Muscle of leg (tissue), 11 donors: ENCODE results near the gene UBTF. TPM values are rescaled to one million over a fixed set of nuclear protein-coding genes. Genes with fewer than 3 reads are reported as not detected.

Experiments used
- DNase-seq: peaks from one replicate; pipeline ENCODE4 v3.0.0; 2013
- H3K27ac ChIP-seq: one replicate; pipeline ENCODE4 v1.5.1; 2013; ENCODE audit warnings: mild to moderate bottlenecking, low read length, control low read depth
- H3K27me3 ChIP-seq: one replicate; pipeline ENCODE4 v1.6.1; 2013; ENCODE audit warnings: low read length; ENCODE audit not compliant: control insufficient read depth, insufficient read depth
- H3K36me3 ChIP-seq: one replicate; pipeline ENCODE4 v1.6.1; 2013; ENCODE audit warnings: low read length; ENCODE audit not compliant: control insufficient read depth, insufficient read depth
- H3K4me1 ChIP-seq: one replicate; pipeline ENCODE4 v1.6.1; 2013; ENCODE audit warnings: low read length; ENCODE audit not compliant: control insufficient read depth, insufficient read depth
- H3K4me3 ChIP-seq: one replicate; pipeline ENCODE4 v1.5.1; 2013; ENCODE audit warnings: low read length, control low read depth
- H3K9me3 ChIP-seq: replicated peaks from 2 replicates; pipeline ENCODE4 v1.6.1; 2013; ENCODE audit warnings: low read depth, low read length; ENCODE audit not compliant: control insufficient read depth
- WGBS: methylation state at CpG from one replicate; pipeline ENCODE4 v1.1.5; 2013; ENCODE audit warnings: missing lambda C conversion rate; ENCODE audit not compliant: insufficient coverage; 5-methylcytosine and 5-hydroxymethylcytosine counted together
- polyA plus RNA-seq, 8 donors: library from polyadenylated mRNA; unstranded; fragments of 120-200 nt; gene quantifications; one replicate each; pipeline versions ENCODE4 v1.2.1 to v1.2.3, GENCODE V29; 2013; ENCODE audit warnings: inconsistent platforms in 1 of 8, low replicate concordance in 1 of 8; ENCODE audit not compliant: insufficient read length in 8 of 8, insufficient read depth in 1 of 8
- total RNA-seq: library from RNA; stranded (reverse); fragments of 120-200 nt; gene quantifications from one replicate; pipeline ENCODE4 v1.2.4, GENCODE V29; 2013

The UBTF gene
- total and polyA plus RNA-seq, 9 donors, result 54.3 to 88.6 (median 74.2) TPM

- DNase-seq, result peak; percentile 69
- peaks cover 5% of the 10 kb centered on the region for H3K27me3 ChIP-seq
- peak within 1 kb of the TSS; percentile 48 for H3K4me3 ChIP-seq
- H3K9me3 ChIP-seq, result no peaks in the 10 kb centered on the region
- peak within 1 kb of the TSS; percentile 93 for H3K27ac ChIP-seq
- H3K36me3 ChIP-seq, result no peaks in the 10 kb centered on the region
- H3K4me1 ChIP-seq, result peaks cover 25% of the 10 kb centered on the region
- WGBS, result 29% methylated on average over 17 of the region's 21 CpGs
These were observed 48.8 kb downstream of the UBTF start, which contains the start of gene ASB16 for GRCh38 chr17:44170499-44171201. Gene ASB16 (plus strand): TSS chr17:44170704. CDS start chr17:44170790, 86 bp downstream.

- no peaks in the 10 kb centered on the region for H3K9me3 ChIP-seq
- no peak for DNase-seq
- H3K4me3 ChIP-seq, result no peak overlapping the region
- peaks cover 5% of the 10 kb centered on the region for H3K27me3 ChIP-seq
- no peaks in the 10 kb centered on the region for H3K36me3 ChIP-seq
- peak overlapping the region; percentile 90 for H3K27ac ChIP-seq
- 41% methylated on average over 5 of the region's 5 CpGs for WGBS
- H3K4me1 ChIP-seq, result peaks cover 25% of the 10 kb centered on the region
These were observed 49.4 kb downstream of the UBTF start for GRCh38 chr17:44170135-44170498.

DNA sequence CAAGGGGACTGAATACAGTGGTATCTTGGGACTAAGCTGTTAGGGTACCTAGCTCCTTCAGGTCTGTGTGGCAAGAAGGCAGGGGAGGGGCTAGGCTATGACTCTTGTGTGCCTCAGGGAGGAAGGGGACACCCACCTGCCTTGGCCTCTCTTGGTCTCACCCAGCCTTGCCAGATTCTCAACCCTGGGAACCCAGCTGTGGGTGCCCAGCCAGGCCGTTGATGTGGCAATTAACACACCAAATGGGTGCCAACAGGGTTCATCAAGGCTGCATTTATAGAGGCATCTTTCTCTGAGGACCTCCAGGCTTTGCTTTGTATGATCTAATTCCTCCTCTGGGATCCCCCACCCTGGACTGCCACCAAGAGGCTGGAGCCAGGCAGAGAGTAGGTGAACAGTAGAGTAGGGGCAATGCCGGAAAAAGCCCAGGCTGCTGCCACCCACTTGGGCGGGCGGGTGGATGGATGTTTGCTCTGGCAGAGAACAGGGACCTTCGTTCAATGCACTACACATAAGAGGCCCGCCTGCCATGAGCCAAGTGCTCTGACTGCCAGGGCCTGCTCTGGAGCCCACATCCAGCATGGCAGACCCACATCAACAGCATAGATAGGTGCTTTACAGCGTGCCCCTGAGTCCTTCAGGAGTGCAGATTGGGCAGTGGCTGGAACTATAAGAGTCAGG, 52.2 kb downstream of the UBTF start:
- H3K27me3 ChIP-seq, result peaks cover 5% of the 10 kb centered on the region
- no peak for DNase-seq
- no peak overlapping the region for H3K27ac ChIP-seq
- peaks cover under 1% of the 10 kb centered on the region for H3K36me3 ChIP-seq
- H3K9me3 ChIP-seq, result no peaks in the 10 kb centered on the region
- H3K4me3 ChIP-seq, result no peak overlapping the region
- 76% methylated on average over 4 of the region's 7 CpGs for WGBS
- H3K4me1 ChIP-seq, result peaks cover 24% of the 10 kb centered on the region

- no peak overlapping the region for H3K4me3 ChIP-seq
- peaks cover 9% of the 10 kb centered on the region for H3K36me3 ChIP-seq
- H3K27me3 ChIP-seq, result no peaks in the 10 kb centered on the region
- H3K9me3 ChIP-seq, result no peaks in the 10 kb centered on the region
- H3K4me1 ChIP-seq, result peaks cover 10% of the 10 kb centered on the region
- DNase-seq, result no peak
- H3K27ac ChIP-seq, result no peak overlapping the region
- no CpG with 5 or more reads among the region's 1 CpG for WGBS
These were observed 55.0 kb downstream of the UBTF start for GRCh38 chr17:44164476-44164875.

DNA sequence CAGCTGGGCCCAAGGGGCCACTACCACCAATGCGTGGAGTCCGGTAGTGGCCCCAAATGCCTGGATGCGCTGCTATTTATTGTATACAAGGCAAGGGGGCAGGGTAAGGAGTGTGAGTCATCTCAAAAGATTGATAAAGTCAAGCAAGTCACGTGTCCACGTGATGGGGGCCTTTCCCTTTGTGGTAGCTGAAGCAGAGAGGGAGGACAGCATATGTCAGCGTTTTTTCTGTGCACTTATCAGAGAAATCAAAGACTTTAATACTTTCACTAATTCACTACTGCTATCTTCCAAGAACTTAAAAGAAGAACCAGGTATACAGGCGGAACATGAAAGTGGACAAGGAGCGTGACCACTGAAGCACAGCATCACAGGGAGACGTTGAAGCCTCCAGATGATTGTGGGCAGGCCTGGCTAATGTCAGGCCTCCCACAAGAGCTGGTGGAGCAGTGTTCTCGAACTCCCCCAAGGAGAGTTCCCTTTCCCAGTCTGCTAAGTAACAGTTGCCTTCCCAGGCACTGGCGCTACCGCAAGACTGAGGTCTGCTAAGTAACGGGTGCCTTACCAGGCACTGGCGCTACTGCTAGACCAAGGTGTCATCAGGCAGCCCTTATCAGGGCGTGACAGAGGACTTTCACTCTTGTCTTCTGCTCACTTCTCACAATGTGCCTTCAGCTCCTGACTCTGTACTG, 59.8 kb downstream of the UBTF start:
- Histone ChIP-seq H3K9me3 (no peaks in the 10 kb centered on the region), H3K27ac (no peak overlapping the region), H3K36me3 (peaks cover 20% of the 10 kb centered on the region), H3K4me1 (no peaks in the 10 kb centered on the region), H3K4me3 (no peak overlapping the region), H3K27me3 (no peaks in the 10 kb centered on the region)
- DNase-seq, result no peak
- 90% methylated on average over 12 of the region's 15 CpGs for WGBS

- H3K27me3 ChIP-seq, result no peaks in the 10 kb centered on the region
- no peak overlapping the region for H3K27ac ChIP-seq
- 68% methylated on average over 2 of the region's 2 CpGs for WGBS
- no peaks in the 10 kb centered on the region for H3K4me1 ChIP-seq
- peaks cover 16% of the 10 kb centered on the region for H3K36me3 ChIP-seq
- no peak for DNase-seq
- no peaks in the 10 kb centered on the region for H3K9me3 ChIP-seq
- H3K4me3 ChIP-seq, result no peak overlapping the region
These were observed 64.0 kb downstream of the UBTF start for GRCh38 chr17:44155488-44155887.

Other genes starting within 250 kb of the UBTF start
- gene NAGS, start 215.1 kb downstream of the UBTF start, total RNA-seq, result 0.58 TPM
- 1 to 10 TPM in 1 of 8 donors, under 1 TPM in 7; 0.38 to 2.3 (median 0.61) TPM for gene NAGS, start 215.1 kb downstream of the UBTF start, polyA plus RNA-seq
- 39.7 TPM for gene TMEM101, start 204.7 kb downstream of the UBTF start, total RNA-seq
- 10 to 100 TPM; 28.6 to 36.3 (median 32.2) TPM for gene TMEM101, start 204.7 kb downstream of the UBTF start, polyA plus RNA-seq
- 14.4 TPM for gene LSM12, start 153.0 kb downstream of the UBTF start, total RNA-seq
- gene LSM12, start 153.0 kb downstream of the UBTF start, polyA plus RNA-seq, result 10 to 100 TPM; 23.6 to 32.6 (median 28.0) TPM
- gene G6PC3, start 148.9 kb downstream of the UBTF start, total RNA-seq, result 16.1 TPM
- gene G6PC3, start 148.9 kb downstream of the UBTF start, polyA plus RNA-seq, result 10 to 100 TPM; 33.6 to 43.8 (median 37.9) TPM
- 52.2 TPM for gene HDAC5, start 96.0 kb downstream of the UBTF start, total RNA-seq
- gene HDAC5, start 96.0 kb downstream of the UBTF start, polyA plus RNA-seq, result 10 to 100 TPM; 44.4 to 64.4 (median 52.0) TPM
- 1.2 TPM for gene HROB, start 77.7 kb downstream of the UBTF start, total RNA-seq
- 1 to 10 TPM; 2.1 to 3.4 (median 2.5) TPM for gene HROB, start 77.7 kb downstream of the UBTF start, polyA plus RNA-seq
- gene ASB16, start 49.0 kb downstream of the UBTF start, total RNA-seq, result 3.3 TPM
- gene ASB16, start 49.0 kb downstream of the UBTF start, polyA plus RNA-seq, result 10 to 100 TPM in 6 of 8 donors, 1 to 10 TPM in 2; 7.7 to 17.9 (median 12.3) TPM
- 33.6 TPM for gene TMUB2, start 32.7 kb downstream of the UBTF start, total RNA-seq
- gene TMUB2, start 32.7 kb downstream of the UBTF start, polyA plus RNA-seq, result 10 to 100 TPM; 38.2 to 53.2 (median 45.1) TPM
- 31.8 TPM for gene ATXN7L3, start 19.8 kb downstream of the UBTF start, total RNA-seq
- 10 to 100 TPM; 46.1 to 58.2 (median 55.5) TPM for gene ATXN7L3, start 19.8 kb downstream of the UBTF start, polyA plus RNA-seq
- 6.2 TPM for gene SLC4A1, start 48.5 kb upstream of the UBTF start, total RNA-seq
- 10 to 100 TPM in 5 of 8 donors, 1 to 10 TPM in 3; 5.2 to 20.9 (median 12.9) TPM for gene SLC4A1, start 48.5 kb upstream of the UBTF start, polyA plus RNA-seq
- gene RUNDC3A, start 88.9 kb upstream of the UBTF start, total RNA-seq, result 1.4 TPM
- 1 to 10 TPM; 1.4 to 5.2 (median 3.7) TPM for gene RUNDC3A, start 88.9 kb upstream of the UBTF start, polyA plus RNA-seq
- 35.9 TPM for gene SLC25A39, start 105.1 kb upstream of the UBTF start, total RNA-seq
- 10 to 100 TPM; 53.5 to 87.7 (median 71.2) TPM for gene SLC25A39, start 105.1 kb upstream of the UBTF start, polyA plus RNA-seq
- 91.2 TPM for gene GRN, start 125.6 kb upstream of the UBTF start, total RNA-seq
- gene GRN, start 125.6 kb upstream of the UBTF start, polyA plus RNA-seq, result 100 to 1,000 TPM; 190 to 247 (median 220) TPM
- 52.9 TPM for gene FAM171A2, start 144.2 kb upstream of the UBTF start, total RNA-seq
- 100 to 1,000 TPM in 3 of 8 donors, 10 to 100 TPM in 5; 55.3 to 110 (median 86.5) TPM for gene FAM171A2, start 144.2 kb upstream of the UBTF start, polyA plus RNA-seq
- 2.0 TPM for gene ITGA2B, start 170.0 kb upstream of the UBTF start, total RNA-seq
- 1 to 10 TPM; 1.7 to 4.1 (median 2.8) TPM for gene ITGA2B, start 170.0 kb upstream of the UBTF start, polyA plus RNA-seq